Kidney (tissue), 14 donors: ENCODE data around the gene SPOCK1. TPM values are rescaled to one million over a fixed set of nuclear protein-coding genes. Genes with fewer than 3 reads are reported as not detected.

Experiments
- DNase-seq, 5 donors: peaks; one replicate each; pipeline ENCODE4 v3.0.0-alpha.2; 2013 to 2020
- FAIRE-seq: peaks from 2 replicates; lab custom pipeline; 2012; peaks lifted over from hg19 to GRCh38; lab: Jason Lieb, UNC
- H3K27ac ChIP-seq, 2 donors: one replicate each; pipeline ENCODE4 v1.7.0; 2013; ENCODE audit warnings: low read depth in 2 of 2, low read length in 2 of 2, inconsistent platforms in 1 of 2
- H3K27me3 ChIP-seq: one replicate; pipeline ENCODE4 v1.7.1; 2013; ENCODE audit warnings: low read length, inconsistent platforms; ENCODE audit not compliant: control insufficient read depth, insufficient read depth
- H3K36me3 ChIP-seq, 3 donors: one replicate each; pipeline versions ENCODE4 v1.7.0 to v1.7.1; 2013; ENCODE audit warnings: low read length in 3 of 3, control low read depth in 1 of 3, inconsistent platforms in 1 of 3; ENCODE audit not compliant: insufficient read depth in 3 of 3, control insufficient read depth in 2 of 3
- H3K4me1 ChIP-seq, 3 donors: one replicate each; pipeline versions ENCODE4 v1.7.0 to v1.7.1; 2013; ENCODE audit warnings: low read length in 3 of 3, inconsistent platforms in 1 of 3, low read depth in 1 of 3; ENCODE audit not compliant: control insufficient read depth in 2 of 3, insufficient read depth in 2 of 3
- H3K4me3 ChIP-seq, 3 donors: one replicate each; pipeline versions ENCODE4 v1.7.0 to v1.8.1; 2013; ENCODE audit warnings: low read length in 3 of 3, control low read depth in 1 of 3, inconsistent platforms in 1 of 3
- H3K9ac ChIP-seq, 3 donors: one replicate each; pipeline versions ENCODE4 v1.7.0 to v1.7.1; 2013; ENCODE audit warnings: low read length in 3 of 3, control low read depth in 1 of 3, inconsistent platforms in 1 of 3
- H3K9me3 ChIP-seq, 3 donors: one replicate each; pipeline versions ENCODE4 v1.7.0 to v1.7.1; 2013; ENCODE audit warnings: low read length in 3 of 3, control low read depth in 1 of 3, inconsistent platforms in 1 of 3; ENCODE audit not compliant: control insufficient read depth in 2 of 3, insufficient read depth in 1 of 3
- CTCF ChIP-seq: IDR thresholded peaks from 3 replicates; pipeline ENCODE4 v1.5.1; 2012; ENCODE audit warnings: mild to moderate bottlenecking, moderate library complexity, borderline replicate concordance; ENCODE audit not compliant: insufficient read depth; ENCODE audit errors: extremely low read depth
- intact Hi-C: fragments of 100-400 bp; cut with DNase I; formaldehyde crosslinking; loops from one replicate; pipeline ENCODE4 v1.11.1; 2022
- polyA plus RNA-seq: library from polyadenylated mRNA; stranded (reverse); fragments of 350-450 nt; fragmentation: Illumina TruSeq; extraction: RNeasy Lipid Tissue Mini Kit (QIAGEN cat#74804); gene quantifications from one replicate; pipeline ENCODE4 v1.2.3, GENCODE V29; 2014; ENCODE audit warnings: low read depth, low replicate concordance; ENCODE audit not compliant: insufficient read depth
- total RNA-seq: library from RNA; stranded (reverse); fragmentation: NEBNext Ultra II Directional; extraction: Animal tissue kit (Norgen Biotek cat#: 25700); gene quantifications from one replicate; pipeline ENCODE4 v1.2.1, GENCODE V29; 2021
- donor health status: control.
- donor health status: control.
- donor health status: control.
- donor health status: control.
- donor health status: control.
- donor health status: DM: yes; HTN: yes; CAD: no.
- donor health status: Normal renal cell carcinoma (clear cell type).

SPOCK1 gene
- total and polyA plus RNA-seq, 2 donors from 2014 or later, result 15.7 to 32.8 TPM

GRCh38 chr5:137379555-137380286 lies 119.4 kb downstream of the SPOCK1 start:
- H3K27ac ChIP-seq, result no peak overlapping the region
- H3K27me3 ChIP-seq, result no peaks in the 10 kb centered on the region
- no peak for TF ChIP-seq CTCF
- H3K36me3 ChIP-seq, result no peaks in the 10 kb centered on the region
- DNase-seq (no peak), FAIRE-seq (no peak)
- intact Hi-C loops, result no loop called here
- H3K4me1 ChIP-seq, result no peaks in the 10 kb centered on the region
- H3K9me3 ChIP-seq, result no peaks in the 10 kb centered on the region
- no peak overlapping the region for H3K4me3 ChIP-seq
- H3K9ac ChIP-seq, result no peak overlapping the region

GRCh38 chr5:137375741-137376526 lies 123.2 kb downstream of the SPOCK1 start:
- TF ChIP-seq CTCF, result no peak
- no peak for FAIRE-seq
- no peak overlapping the region for H3K9ac ChIP-seq
- intact Hi-C loops, result no loop called here
- H3K36me3 ChIP-seq, result no peaks in the 10 kb centered on the region
- H3K27ac ChIP-seq, result no peak overlapping the region
- H3K4me3 ChIP-seq, result no peak overlapping the region
- no peaks in the 10 kb centered on the region for H3K4me1 ChIP-seq
- no peak for DNase-seq
- no peaks in the 10 kb centered on the region for H3K27me3 ChIP-seq
- no peaks in the 10 kb centered on the region for H3K9me3 ChIP-seq

- TF ChIP-seq CTCF, result no peak
Observed at GRCh38 chr5:137374110-137374714, 124.9 kb downstream of the SPOCK1 start.

More at GRCh38 chr5:137374110-137374714, 124.9 kb downstream of the SPOCK1 start:
- intact Hi-C loops, result no loop called here
- Histone ChIP-seq H3K27me3 (no peaks in the 10 kb centered on the region), H3K36me3 (no peaks in the 10 kb centered on the region), H3K4me3 (no peak overlapping the region), H3K9me3 (no peaks in the 10 kb centered on the region), H3K9ac (no peak overlapping the region), H3K27ac (no peak overlapping the region), H3K4me1 (no peaks in the 10 kb centered on the region)
- FAIRE-seq, result no peak
- DNase-seq, result peak in 1 of 5 donors; percentile 31
